Naive thymus-derived CD4-positive, alpha-beta T cell (primary cell): Measurements from ENCODE around the gene NTF3. TPM values are rescaled to one million over a fixed set of nuclear protein-coding genes. Genes with fewer than 3 reads are reported as not detected.

Source experiments
- ATAC-seq: fragments of 150-1000 bp; cut with Tn5 transposase; 2 replicates; pipeline ENCODE4 v1.10.0; 2021; ENCODE audit warnings: mild to moderate bottlenecking, moderate library complexity
- CTCF ChIA-PET: fragments of 350-600 bp; sonication (Branson Sonifier 250); formaldehyde crosslinking; loops from one replicate; lab custom pipeline; 2021; ENCODE audit warnings: antibody characterized with exemption; lab: Charles Lee
- POLR2A ChIA-PET: fragments of 350-600 bp; sonication (Branson Sonifier 250); formaldehyde crosslinking; loops from one replicate; lab custom pipeline; 2021; ENCODE audit warnings: antibody characterized with exemption, inconsistent platforms; lab: Charles Lee
- DNase-seq, 9 donors: peaks; one replicate each; pipeline versions ENCODE4 v3.0.0 to v3.0.0-alpha.2; 2020 to 2022; ENCODE audit warnings: mixed read lengths in 1 of 9
- H3K27ac ChIP-seq: one replicate; pipeline ENCODE4 v1.7.0; 2013; ENCODE audit warnings: mild to moderate bottlenecking, low read depth, low read length, moderate library complexity
- H3K27me3 ChIP-seq, 2 donors: one replicate each; pipeline ENCODE4 v1.7.0; 2013; ENCODE audit warnings: low read length in 2 of 2, mild to moderate bottlenecking in 2 of 2, moderate library complexity in 2 of 2; ENCODE audit not compliant: control insufficient read depth in 2 of 2, insufficient read depth in 2 of 2
- H3K36me3 ChIP-seq, 3 experiments: 1 replicate in 2 of 3; 2 replicates in 1 of 3; pipeline ENCODE4 v1.7.0; 2013; ENCODE audit warnings: low read length in 3 of 3, mild to moderate bottlenecking in 3 of 3, moderate library complexity in 1 of 3; ENCODE audit not compliant: insufficient read depth in 3 of 3, control insufficient read depth in 2 of 3
- H3K4me1 ChIP-seq, 2 donors: one replicate each; pipeline ENCODE4 v1.7.0; 2013; ENCODE audit warnings: low read length in 2 of 2, mild to moderate bottlenecking in 2 of 2, moderate library complexity in 1 of 2; ENCODE audit not compliant: control insufficient read depth in 2 of 2, insufficient read depth in 2 of 2
- H3K4me3 ChIP-seq: 2 replicates; pipeline ENCODE4 v1.7.0; 2013; ENCODE audit warnings: mild to moderate bottlenecking, low read length
- H3K9me3 ChIP-seq, 3 experiments: 1 replicate in 2 of 3; 2 replicates in 1 of 3; pipeline ENCODE4 v1.7.0; 2013; ENCODE audit warnings: low read length in 3 of 3; ENCODE audit not compliant: control insufficient read depth in 2 of 3
- H3K27ac Mint-ChIP-seq, 9 donors: one replicate each; pipeline ENCODE4 v1.8.0; 2020 to 2022; ENCODE audit warnings: mixed read lengths in 9 of 9, mild to moderate bottlenecking in 8 of 9, moderate library complexity in 5 of 9, inconsistent platforms in 2 of 9
- H3K27me3 Mint-ChIP-seq, 5 donors: one replicate each; pipeline ENCODE4 v1.8.0; 2021 to 2022; ENCODE audit warnings: mixed read lengths in 5 of 5, mild to moderate bottlenecking in 1 of 5
- H3K36me3 Mint-ChIP-seq, 5 donors: one replicate each; pipeline ENCODE4 v1.8.0; 2020 to 2022; ENCODE audit warnings: mixed read lengths in 5 of 5, mild to moderate bottlenecking in 3 of 5, inconsistent platforms in 1 of 5
- H3K4me1 Mint-ChIP-seq, 7 donors: one replicate each; pipeline ENCODE4 v1.8.0; 2020 to 2022; ENCODE audit warnings: mixed read lengths in 7 of 7, mild to moderate bottlenecking in 3 of 7, inconsistent platforms in 1 of 7
- H3K4me3 Mint-ChIP-seq, 10 donors: one replicate each; pipeline ENCODE4 v1.8.0; 2020 to 2022; ENCODE audit warnings: mild to moderate bottlenecking in 10 of 10, mixed read lengths in 10 of 10, moderate library complexity in 6 of 10, inconsistent platforms in 2 of 10
- H3K9me3 Mint-ChIP-seq, 11 donors: one replicate each; pipeline ENCODE4 v1.8.0; 2020 to 2022; ENCODE audit warnings: mixed read lengths in 11 of 11, mild to moderate bottlenecking in 4 of 11, inconsistent platforms in 1 of 11, moderate library complexity in 1 of 11
- intact Hi-C, 2 donors: fragments of 100-400 bp; cut with micrococcal nuclease; formaldehyde crosslinking; loops; one replicate each; pipeline ENCODE4 v1.15.1; 2023
- polyA plus RNA-seq, 2 donors: library from polyadenylated mRNA; unstranded; fragments of 300-500 nt; fragmentation: Illumina TruSeq; gene quantifications; one replicate each; pipeline ENCODE4 v1.2.3, GENCODE V29; 2021
- total RNA-seq, 6 experiments: library from RNA in 5 of 6; stranded (reverse) in 5 of 6; gene quantifications; 1 replicate in 5 of 6; 2 replicates in 1 of 6; pipeline ENCODE4 v1.2.3 and lab custom pipeline; 2021 to 2026

NTF3 gene
- total and polyA plus RNA-seq, 7 experiments from 2014 or later, result not detected

DNA sequence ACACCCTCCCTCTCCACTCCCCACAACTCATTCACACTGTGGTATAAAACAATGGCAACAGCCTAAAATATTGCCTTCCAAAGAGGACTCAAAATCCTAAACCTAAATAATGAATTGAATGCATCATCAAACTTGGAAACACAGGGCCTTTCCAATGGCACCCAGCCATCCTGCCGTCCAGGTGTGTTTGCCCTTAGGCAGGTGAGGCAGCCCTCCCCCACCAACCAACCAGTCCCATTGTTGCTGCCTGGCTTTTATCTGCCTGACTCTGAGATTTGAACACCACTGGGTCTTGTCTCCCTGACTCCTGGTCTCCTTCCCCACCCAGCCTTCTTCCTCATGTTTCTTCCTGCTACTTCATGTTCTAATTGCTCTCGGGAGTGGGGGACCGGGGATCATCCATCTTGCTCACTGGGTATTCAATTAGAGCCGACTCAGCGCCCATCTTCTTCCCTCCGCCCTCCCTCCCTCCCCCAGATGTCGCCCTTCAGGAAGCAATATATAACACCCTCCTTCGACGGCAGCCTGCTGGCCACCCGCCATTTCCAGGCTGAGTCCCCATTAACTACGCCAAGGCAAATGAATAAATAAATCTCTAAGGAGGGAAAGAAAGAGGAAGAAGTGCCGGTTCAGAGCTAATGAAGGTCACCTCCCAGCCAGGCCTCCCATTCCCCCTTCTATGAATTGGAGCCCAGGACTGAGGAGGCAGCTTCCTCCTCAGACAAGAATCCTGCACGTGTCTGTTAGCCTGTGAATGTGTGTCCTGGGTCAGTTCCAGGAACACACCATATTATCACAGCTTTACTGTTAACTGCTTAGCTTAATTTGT is 36.3 kb upstream of the NTF3 start:
- Histone ChIP-seq H3K36me3 (no peaks in the 10 kb centered on the region), H3K27me3 (no peaks in the 10 kb centered on the region), H3K27ac (no peak overlapping the region), H3K9me3 (no peaks in the 10 kb centered on the region), H3K4me3 (no peak overlapping the region), H3K4me1 (no peaks in the 10 kb centered on the region)
- ATAC-seq, result no peak
- POLR2A ChIA-PET, result no interaction called here
- DNase-seq, result no peak
- no peaks in the 10 kb centered on the region for H3K36me3 Mint-ChIP-seq
- H3K4me1 Mint-ChIP-seq, result no peaks in the 10 kb centered on the region
- no peak overlapping the region for H3K4me3 Mint-ChIP-seq
- CTCF ChIA-PET, result no interaction called here
- H3K27me3 Mint-ChIP-seq, result peaks cover 9 to 21% (median 17%) of the 10 kb centered on the region in 5 donors
- H3K9me3 Mint-ChIP-seq, result peaks cover 0 to 5% (median 0%) of the 10 kb centered on the region in 11 donors
- intact Hi-C loops, result no loop called here
- no peak overlapping the region for H3K27ac Mint-ChIP-seq

DNA sequence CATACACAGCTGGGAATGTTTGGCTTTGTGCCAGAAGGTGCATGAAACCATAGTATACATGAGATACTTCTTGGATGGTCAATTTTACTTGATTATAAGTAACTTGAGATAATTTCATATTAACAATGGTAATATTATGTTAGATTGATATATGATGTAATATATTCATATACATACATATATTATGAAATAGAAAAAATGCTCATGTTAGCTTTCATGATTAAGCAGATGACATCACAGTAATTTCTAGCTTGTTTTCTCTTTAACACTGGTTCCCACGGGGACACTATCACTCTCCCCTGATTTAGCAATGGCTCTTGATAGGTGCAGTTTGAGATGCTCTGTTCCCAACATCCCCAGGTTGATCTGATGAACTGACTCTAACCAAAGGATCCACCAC is 35.4 kb upstream of the NTF3 start:
- Histone ChIP-seq H3K36me3 (no peaks in the 10 kb centered on the region), H3K4me3 (no peak overlapping the region), H3K27me3 (no peaks in the 10 kb centered on the region), H3K27ac (no peak overlapping the region), H3K9me3 (no peaks in the 10 kb centered on the region), H3K4me1 (no peaks in the 10 kb centered on the region)
- H3K27ac Mint-ChIP-seq, result no peak overlapping the region
- peaks cover 12 to 25% (median 18%) of the 10 kb centered on the region in 5 donors for H3K27me3 Mint-ChIP-seq
- no peaks in the 10 kb centered on the region for H3K4me1 Mint-ChIP-seq
- intact Hi-C loops, result no loop called here
- CTCF ChIA-PET, result no interaction called here
- no peak overlapping the region for H3K4me3 Mint-ChIP-seq
- POLR2A ChIA-PET, result no interaction called here
- H3K36me3 Mint-ChIP-seq, result no peaks in the 10 kb centered on the region
- ATAC-seq, result no peak
- peaks cover 0 to 5% (median 0%) of the 10 kb centered on the region in 11 donors for H3K9me3 Mint-ChIP-seq
- DNase-seq, result no peak

DNA sequence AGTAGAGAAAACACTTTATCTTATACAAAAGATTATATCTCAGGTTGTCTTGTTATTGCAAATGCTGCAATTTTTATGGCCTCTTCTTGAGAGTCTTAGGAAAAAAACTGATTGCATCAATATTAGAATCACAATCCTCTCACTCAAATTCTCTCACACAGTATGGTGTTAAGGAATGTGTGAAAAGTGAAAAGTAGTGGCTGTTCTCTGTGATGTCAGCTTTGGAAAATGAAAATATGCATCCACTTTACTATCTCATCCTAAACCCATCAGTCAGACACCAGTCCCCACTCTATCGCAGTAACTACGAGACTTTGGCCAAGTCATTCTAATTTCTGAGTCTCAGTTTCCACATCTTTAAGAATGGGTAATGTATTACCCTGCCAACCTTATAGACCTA is 32.6 kb upstream of the NTF3 start:
- no peak overlapping the region for H3K27ac Mint-ChIP-seq
- Histone ChIP-seq H3K4me3 (no peak overlapping the region), H3K36me3 (no peaks in the 10 kb centered on the region), H3K4me1 (no peaks in the 10 kb centered on the region), H3K9me3 (no peaks in the 10 kb centered on the region), H3K27ac (no peak overlapping the region), H3K27me3 (no peaks in the 10 kb centered on the region)
- ChIA-PET POLR2A (no interaction called here), CTCF (no interaction called here)
- H3K27me3 Mint-ChIP-seq, result peaks cover 12 to 45% (median 25%) of the 10 kb centered on the region in 5 donors
- H3K9me3 Mint-ChIP-seq, result peaks cover 0 to 6% (median 0%) of the 10 kb centered on the region in 11 donors
- intact Hi-C loops, result no loop called here
- peaks cover 0 to 2% (median 0%) of the 10 kb centered on the region in 7 donors for H3K4me1 Mint-ChIP-seq
- DNase-seq, result no peak
- no peak for ATAC-seq
- no peak overlapping the region for H3K4me3 Mint-ChIP-seq
- H3K36me3 Mint-ChIP-seq, result no peaks in the 10 kb centered on the region

DNA sequence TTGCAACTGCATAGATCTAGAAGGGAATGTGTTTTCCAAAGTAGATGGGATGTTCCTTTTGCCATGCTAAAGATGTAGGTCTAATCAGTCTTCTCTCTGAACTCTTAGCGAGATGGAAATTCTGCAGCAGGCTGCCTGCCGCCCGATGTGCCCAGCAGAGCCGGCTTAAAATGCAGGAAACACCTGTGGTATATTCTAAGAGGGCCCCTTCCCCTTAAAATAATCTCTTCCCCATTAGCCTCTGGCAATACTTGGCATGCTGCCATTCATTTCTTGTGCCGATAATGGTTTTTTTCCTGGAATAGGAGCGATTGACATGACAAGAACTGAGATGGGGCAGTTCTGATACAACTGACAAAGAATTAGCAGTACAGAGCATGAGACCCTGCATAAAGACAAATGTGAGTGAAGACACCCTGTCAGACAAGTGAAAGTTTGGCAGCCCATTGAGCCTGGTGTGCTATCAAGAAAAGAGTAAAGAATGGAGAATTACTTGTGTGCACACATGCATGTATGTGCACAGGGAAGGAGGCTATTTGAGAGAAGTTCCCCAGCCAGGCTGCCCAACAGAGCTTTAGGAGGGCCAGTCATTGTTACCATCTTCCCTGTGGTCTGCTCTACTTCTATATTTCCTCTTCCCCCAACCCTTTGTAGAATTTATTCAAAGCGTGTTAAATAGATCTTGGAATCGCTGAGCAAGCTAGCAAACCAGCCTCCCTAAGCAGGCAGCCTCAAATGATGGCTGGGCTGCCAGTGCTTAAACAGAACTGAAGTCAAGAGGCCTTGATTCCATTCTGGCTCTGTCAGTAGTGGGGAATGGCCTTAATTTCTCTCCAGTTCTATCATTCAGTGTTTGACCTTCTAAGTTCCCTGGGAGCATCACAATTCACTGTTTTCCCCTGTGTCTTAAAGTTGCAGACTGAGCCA is 29.6 kb upstream of the NTF3 start:
- Histone ChIP-seq H3K9me3 (no peaks in the 10 kb centered on the region), H3K27ac (no peak overlapping the region), H3K4me3 (no peak overlapping the region), H3K27me3 (no peaks in the 10 kb centered on the region), H3K4me1 (no peaks in the 10 kb centered on the region), H3K36me3 (no peaks in the 10 kb centered on the region)
- Mint-ChIP-seq H3K9me3 (peaks cover 0 to 5% (median 0%) of the 10 kb centered on the region in 11 donors), H3K4me1 (peaks cover 0 to 2% (median 0%) of the 10 kb centered on the region in 7 donors), H3K27ac (no peak overlapping the region), H3K27me3 (peaks cover 4 to 43% (median 30%) of the 10 kb centered on the region in 5 donors), H3K4me3 (no peak overlapping the region), H3K36me3 (no peaks in the 10 kb centered on the region)
- intact Hi-C loops, result no loop called here
- POLR2A ChIA-PET, result no interaction called here
- DNase-seq (no peak), ATAC-seq (no peak)
- CTCF ChIA-PET, result no interaction called here

DNA sequence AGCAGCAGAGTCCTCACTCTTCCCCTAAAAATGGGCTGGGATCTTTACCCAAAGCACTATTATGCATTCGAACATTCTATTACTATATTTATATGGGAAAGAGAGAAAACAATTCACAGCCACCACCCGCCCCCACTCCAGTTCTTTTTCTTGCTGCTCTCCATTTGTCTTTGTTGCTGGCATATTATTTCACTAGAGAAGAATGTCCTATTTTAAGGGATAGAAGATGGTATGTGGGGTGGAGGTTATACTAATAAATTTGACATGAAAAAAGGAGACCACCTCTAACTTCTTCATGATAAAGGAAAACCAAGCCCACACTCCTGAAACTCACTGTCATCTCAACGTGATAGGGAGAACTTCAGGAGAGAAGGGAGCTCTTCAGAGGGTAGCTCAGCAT is 28.5 kb upstream of the NTF3 start:
- no peaks in the 10 kb centered on the region for H3K4me1 ChIP-seq
- no peaks in the 10 kb centered on the region for H3K36me3 Mint-ChIP-seq
- ChIA-PET POLR2A (no interaction called here), CTCF (no interaction called here)
- H3K27me3 ChIP-seq, result no peaks in the 10 kb centered on the region
- no peak for DNase-seq
- no peak overlapping the region for H3K27ac ChIP-seq
- ATAC-seq, result no peak
- peaks cover 4 to 43% (median 34%) of the 10 kb centered on the region in 5 donors for H3K27me3 Mint-ChIP-seq
- H3K9me3 ChIP-seq, result no peaks in the 10 kb centered on the region
- no peak overlapping the region for H3K4me3 Mint-ChIP-seq
- intact Hi-C loops, result no loop called here
- H3K4me1 Mint-ChIP-seq, result peaks cover 0 to 2% (median 0%) of the 10 kb centered on the region in 7 donors
- no peak overlapping the region for H3K4me3 ChIP-seq
- peaks cover 0 to 3% (median 0%) of the 10 kb centered on the region in 11 donors for H3K9me3 Mint-ChIP-seq
- no peak overlapping the region for H3K27ac Mint-ChIP-seq
- no peaks in the 10 kb centered on the region for H3K36me3 ChIP-seq

DNA sequence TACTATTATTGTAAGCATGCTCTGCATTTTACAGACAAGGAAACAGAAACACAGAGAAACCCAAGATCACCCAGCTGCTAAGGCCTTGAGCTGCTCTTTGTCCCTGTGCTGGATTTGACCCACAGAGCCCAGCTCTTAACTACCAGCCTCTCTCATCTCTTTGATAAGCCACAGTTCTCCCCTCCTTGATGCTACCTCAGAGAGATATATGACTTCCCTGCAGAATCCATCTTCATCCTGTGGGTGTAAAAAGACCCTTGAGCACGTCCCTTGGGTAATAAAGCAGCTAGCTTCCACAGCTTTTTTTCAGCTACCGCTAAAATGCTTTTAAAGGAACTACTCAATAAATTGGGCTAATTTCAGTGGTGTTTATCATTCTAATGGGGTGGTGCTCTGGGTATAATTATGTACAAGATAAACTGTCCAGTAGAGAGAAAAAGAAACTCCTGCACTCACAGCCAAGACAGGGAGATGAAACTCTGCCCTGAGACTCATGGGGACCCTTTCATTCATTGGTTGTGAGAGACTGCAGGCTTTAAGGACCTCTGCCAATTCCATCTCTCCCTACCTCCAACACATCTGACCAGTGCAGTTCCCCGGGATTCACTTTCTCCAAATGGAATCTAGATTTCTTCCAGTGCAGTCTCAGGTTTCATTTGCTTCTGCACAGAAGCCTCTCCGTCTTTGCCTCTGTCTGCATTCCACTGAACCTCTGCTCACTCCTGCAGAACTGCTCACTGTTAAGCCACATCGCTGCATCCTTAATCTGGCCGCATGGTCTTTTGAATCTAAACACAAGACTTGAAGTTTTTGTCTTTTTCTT is 24.7 kb upstream of the NTF3 start:
- DNase-seq, result no peak
- Histone ChIP-seq H3K36me3 (no peaks in the 10 kb centered on the region), H3K27ac (no peak overlapping the region), H3K9me3 (no peaks in the 10 kb centered on the region), H3K4me1 (no peaks in the 10 kb centered on the region), H3K27me3 (no peaks in the 10 kb centered on the region), H3K4me3 (no peak overlapping the region)
- H3K36me3 Mint-ChIP-seq, result no peaks in the 10 kb centered on the region
- H3K4me1 Mint-ChIP-seq, result peaks cover 0 to under 1% (median 0%) of the 10 kb centered on the region in 7 donors
- H3K27me3 Mint-ChIP-seq, result peaks cover 4 to 30% (median 22%) of the 10 kb centered on the region in 5 donors
- POLR2A ChIA-PET, result no interaction called here
- intact Hi-C loops, result no loop called here
- no peak overlapping the region for H3K4me3 Mint-ChIP-seq
- no peak for ATAC-seq
- H3K9me3 Mint-ChIP-seq, result peaks cover 0 to 13% (median 4%) of the 10 kb centered on the region in 11 donors
- no peak overlapping the region for H3K27ac Mint-ChIP-seq
- CTCF ChIA-PET, result no interaction called here
